HFF-Myc (cell line): Measurements from ENCODE around the gene GP1BB.
A peak's percentile ranks its signal among the peaks of the same experiment; 100 is the strongest.

Source experiments
- DNase-seq: peaks from one replicate; pipeline ENCODE4 v3.0.0-alpha.2; 2011; ENCODE audit warnings: low read depth; ENCODE audit errors: extremely low read depth
- H3K4me3 ChIP-seq: replicated peaks from 2 replicates; pipeline ENCODE4 v1.5.1; 2011; ENCODE audit warnings: low read depth, mild to moderate bottlenecking, control low read depth, low read length
- TF ChIP-seq, protein P1 (sequence below): IDR thresholded peaks from 2 replicates; pipeline ENCODE4 v1.5.1; 2012; ENCODE audit warnings: mild to moderate bottlenecking, low read depth, low read length, control low read depth; ENCODE audit errors: missing control alignments

GP1BB gene

DNA sequence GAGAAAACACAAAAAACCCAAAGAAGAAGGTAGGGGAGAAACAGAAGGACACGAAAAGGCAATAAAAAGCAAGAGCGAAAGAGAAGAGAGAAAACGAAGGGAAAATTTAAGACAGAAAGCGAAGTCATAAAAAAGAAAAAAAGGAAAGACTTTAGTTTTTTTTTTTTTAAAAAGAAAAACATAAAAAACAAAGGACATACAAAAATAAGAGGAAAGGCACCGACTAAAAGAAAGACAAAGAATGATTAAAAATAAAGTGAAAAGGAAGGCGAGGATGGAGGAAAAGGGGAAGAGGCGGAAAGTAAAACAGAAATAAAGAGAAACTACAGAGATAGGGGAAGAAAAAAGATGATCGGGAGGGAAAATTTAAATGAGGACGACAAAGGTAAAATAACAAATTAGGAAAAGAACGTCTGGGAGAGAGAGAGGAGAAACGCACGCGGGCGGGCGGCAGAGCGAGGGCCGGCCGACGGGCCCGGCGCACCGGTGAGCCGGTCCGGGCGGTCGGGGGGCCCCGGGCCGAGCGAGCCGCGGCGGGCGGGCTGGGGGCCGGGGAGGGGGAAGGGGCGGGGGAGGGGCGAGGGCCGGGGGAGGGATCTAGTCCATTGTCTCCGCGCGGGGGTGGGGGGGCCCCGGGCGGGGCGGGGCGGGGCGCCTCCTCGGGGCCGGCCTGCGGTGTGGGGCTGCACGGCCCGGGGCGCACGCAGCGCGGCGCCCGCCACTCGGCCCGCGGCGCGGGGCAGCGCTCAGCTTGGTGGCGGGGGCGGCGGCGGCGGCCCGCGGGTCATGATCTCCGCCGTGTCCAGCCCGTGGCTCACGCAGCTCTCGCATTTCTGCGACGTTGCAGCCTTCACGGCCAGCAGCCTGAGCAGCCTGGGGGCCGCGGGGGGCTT, 37.0 kb downstream of the GP1BB start, which contains the start of gene TBX1:
TSS of gene TBX1 (plus strand) at position 721 of the 893 bp plus-strand sequence. CDS start at position 787, 66 bp downstream.
- DNase-seq: no peak
- TF ChIP-seq, protein P1, sequence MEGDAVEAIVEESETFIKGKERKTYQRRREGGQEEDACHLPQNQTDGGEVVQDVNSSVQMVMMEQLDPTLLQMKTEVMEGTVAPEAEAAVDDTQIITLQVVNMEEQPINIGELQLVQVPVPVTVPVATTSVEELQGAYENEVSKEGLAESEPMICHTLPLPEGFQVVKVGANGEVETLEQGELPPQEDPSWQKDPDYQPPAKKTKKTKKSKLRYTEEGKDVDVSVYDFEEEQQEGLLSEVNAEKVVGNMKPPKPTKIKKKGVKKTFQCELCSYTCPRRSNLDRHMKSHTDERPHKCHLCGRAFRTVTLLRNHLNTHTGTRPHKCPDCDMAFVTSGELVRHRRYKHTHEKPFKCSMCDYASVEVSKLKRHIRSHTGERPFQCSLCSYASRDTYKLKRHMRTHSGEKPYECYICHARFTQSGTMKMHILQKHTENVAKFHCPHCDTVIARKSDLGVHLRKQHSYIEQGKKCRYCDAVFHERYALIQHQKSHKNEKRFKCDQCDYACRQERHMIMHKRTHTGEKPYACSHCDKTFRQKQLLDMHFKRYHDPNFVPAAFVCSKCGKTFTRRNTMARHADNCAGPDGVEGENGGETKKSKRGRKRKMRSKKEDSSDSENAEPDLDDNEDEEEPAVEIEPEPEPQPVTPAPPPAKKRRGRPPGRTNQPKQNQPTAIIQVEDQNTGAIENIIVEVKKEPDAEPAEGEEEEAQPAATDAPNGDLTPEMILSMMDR: no peak
- peak within 1 kb of the TSS; percentile 44 for H3K4me3 ChIP-seq

DNA sequence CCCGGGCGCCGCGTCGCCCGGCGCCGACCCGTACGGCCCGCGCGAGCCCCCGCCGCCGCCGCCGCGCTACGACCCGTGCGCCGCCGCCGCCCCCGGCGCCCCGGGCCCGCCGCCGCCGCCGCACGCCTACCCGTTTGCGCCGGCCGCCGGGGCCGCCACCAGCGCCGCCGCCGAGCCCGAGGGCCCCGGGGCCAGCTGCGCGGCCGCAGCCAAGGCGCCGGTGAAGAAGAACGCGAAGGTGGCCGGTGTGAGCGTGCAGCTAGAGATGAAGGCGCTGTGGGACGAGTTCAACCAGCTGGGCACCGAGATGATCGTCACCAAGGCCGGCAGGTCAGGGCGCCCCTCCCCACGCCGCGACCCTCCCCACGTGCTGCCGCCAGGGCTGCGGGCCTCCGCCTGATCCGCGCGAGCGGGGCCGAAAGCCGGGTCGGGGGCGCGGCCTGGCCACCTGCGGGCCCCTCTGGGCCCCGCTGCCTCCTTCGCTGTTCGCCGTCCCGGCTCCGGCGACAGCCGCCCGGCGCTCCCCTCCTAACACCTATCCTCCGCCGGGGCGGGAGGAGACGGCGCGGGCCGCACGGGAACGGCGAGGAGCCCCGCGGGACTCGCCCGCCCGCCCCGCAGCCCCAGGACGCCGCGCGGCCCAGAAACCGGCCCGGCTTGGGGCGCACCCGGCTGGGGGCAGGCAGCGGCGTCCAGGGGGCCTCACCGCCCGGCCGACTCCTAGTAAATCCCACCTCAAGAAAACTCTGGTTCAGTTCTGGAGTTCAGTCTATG, 37.8 kb downstream of the GP1BB start:
- H3K4me3 ChIP-seq: peak overlapping the region; percentile 44

DNA sequence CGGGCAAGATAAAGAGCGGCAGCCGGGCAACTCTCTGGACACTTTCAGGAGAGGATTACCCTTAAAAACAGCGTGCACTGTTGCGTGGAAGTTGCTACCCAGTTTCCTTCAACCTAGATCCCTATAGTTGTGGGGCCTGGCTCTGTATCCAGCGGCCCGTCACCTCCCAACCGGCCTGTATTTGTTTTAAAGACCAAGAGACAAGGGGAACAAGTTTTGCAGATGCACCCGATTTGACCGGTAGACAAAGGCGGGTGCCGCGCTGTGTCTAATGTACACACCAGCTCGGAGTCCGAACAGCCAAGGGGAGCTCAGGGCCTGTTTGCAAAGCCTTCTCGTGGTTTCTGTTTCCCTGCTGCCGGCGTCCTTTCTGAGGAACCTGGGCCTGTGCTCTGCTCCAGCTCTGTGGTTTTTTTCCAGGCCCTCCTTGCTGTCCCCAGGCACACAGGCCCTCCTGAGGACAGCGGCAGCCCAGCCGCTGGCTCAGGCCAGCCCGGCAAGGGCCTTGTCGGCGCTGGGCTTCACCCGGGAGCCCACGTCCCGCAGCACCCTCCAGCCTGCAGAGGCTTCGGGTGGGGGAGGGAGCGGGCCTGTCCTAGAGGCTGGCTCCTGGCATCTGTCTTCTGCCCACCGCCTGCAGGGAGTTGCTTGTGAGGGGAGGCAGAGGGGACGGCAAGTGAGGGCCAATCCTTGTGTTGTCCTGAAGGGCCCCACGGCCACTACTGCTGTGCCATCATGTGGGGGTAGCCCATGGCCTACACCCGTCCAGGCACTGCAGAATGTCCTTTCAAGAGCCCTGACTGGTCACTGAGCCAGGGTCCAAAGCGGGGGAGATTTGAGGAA, 38.6 kb downstream of the GP1BB start:
- TF ChIP-seq, protein P1: no peak
- DNase-seq: no peak
- peak overlapping the region; percentile 44 for H3K4me3 ChIP-seq

More for the DNA sequence above, 37.8 kb downstream of the GP1BB start:
- TF ChIP-seq, protein P1: no peak
- DNase-seq: no peak

DNA sequence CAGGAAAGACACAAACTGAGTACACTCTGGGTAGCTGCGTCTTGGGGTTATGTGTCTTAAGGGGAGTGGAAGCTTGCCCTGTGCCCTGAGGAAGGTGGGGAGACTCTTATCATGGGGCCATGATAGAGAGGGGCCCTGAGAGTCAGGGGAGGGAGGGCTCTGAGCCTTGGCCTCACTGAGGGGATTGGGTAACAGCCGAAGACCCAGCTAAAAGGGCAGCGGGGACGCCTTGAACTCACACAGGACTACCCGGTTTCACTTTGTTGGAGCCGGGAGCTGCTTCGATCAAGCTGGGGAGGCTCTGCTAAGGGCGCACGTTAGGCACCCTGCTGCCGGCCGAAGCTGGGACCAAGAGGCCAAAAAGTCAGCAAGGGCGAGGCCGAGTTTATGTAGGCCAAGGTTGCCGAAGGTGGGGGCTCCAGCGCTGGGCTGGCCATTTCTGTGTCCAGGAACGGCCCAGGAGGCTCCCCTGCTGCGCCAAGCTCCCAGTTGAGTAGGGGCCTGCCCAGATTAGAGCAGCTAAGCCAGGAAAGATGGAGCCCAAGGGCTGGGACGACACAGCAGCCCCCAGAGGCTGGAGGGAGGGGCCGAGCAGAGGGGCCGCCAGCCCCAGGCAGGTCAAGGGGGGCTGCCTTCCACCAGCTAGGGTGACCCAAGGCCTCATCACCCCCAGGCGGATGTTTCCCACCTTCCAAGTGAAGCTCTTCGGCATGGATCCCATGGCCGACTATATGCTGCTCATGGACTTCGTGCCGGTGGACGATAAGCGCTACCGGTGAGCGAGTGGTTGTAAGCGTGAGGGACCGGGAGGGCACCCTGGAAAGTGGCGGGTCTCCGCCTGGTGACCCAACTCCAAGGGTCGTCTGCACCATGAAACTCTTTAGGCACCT, 39.5 kb downstream of the GP1BB start:
- DNase-seq: no peak
- peak overlapping the region; percentile 44 for H3K4me3 ChIP-seq
- TF ChIP-seq, protein P1: no peak

DNA sequence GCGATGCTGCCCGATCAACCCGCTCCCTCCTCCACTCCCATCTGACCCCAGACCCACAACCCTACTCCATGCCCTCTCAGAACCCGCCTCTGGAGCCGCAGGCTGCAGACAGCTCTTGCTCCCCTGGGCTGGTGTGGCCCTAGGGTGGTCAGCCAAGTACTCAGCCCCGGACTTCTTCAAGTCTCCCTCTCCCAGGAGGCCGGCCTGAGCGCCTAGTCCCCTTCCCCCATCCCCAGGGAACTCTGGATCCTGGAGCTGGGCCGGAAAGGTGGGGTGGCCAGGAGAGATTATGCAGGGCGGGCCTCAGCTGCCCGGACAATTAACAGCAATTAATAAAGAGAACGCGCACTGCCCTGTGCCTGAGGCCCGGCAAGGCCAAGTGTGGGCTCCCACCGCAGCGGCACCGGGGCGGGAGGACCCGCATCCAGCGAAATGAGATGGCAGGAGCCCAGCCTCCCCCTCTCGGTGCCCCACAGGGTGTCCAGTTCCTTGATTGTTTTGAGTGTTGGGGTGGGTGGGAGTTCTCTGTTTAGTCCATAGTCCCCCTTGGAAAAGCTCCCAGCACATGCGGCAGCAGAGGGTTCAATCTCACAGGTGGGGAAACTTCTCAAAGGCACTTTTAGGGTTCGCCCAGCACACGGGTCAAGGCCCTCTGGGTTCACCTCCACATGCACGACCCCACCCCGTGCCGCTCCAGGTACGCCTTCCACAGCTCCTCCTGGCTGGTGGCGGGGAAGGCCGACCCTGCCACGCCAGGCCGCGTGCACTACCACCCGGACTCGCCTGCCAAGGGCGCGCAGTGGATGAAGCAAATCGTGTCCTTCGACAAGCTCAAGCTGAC, 40.3 kb downstream of the GP1BB start:
- no peak for DNase-seq
- TF ChIP-seq, protein P1: no peak
- H3K4me3 ChIP-seq: no peak overlapping the region
